Suprapubic skin (tissue), 4 donors: Measurements from ENCODE around the gene SP5. TPM values are rescaled to one million over a fixed set of nuclear protein-coding genes. Genes with fewer than 3 reads are reported as not detected.
"Not testable (repeated sequence)": the region's sequence is repeated elsewhere in the genome, so short reads cannot be mapped to it uniquely, and the experiment has no call there.

Source experiments
- DNase-seq, 2 donors: peaks; one replicate each; pipeline ENCODE4 v3.0.0-alpha.2; 2019; ENCODE audit warnings: low spot score in 2 of 2
- H3K27ac ChIP-seq: fragments of 200-600 bp; sonication (generic); one replicate; pipeline ENCODE4 v1.5.1; 2019
- H3K27me3 ChIP-seq: fragments of 200-600 bp; sonication (generic); one replicate; pipeline ENCODE4 v1.5.1; 2019
- H3K36me3 ChIP-seq: fragments of 200-600 bp; sonication (generic); one replicate; pipeline ENCODE4 v1.5.1; 2019
- H3K4me1 ChIP-seq: fragments of 200-600 bp; sonication (generic); one replicate; pipeline ENCODE4 v1.5.1; 2019
- H3K4me3 ChIP-seq: fragments of 200-600 bp; sonication (generic); one replicate; pipeline ENCODE4 v1.5.1; 2019; ENCODE audit warnings: mild to moderate bottlenecking
- H3K9me3 ChIP-seq: fragments of 200-600 bp; sonication (generic); one replicate; pipeline ENCODE4 v1.5.1; 2019
- CTCF ChIP-seq, 2 donors: fragments of 200-600 bp in 1 of 2; fragments of 450-650 bp in 1 of 2; sonication (generic) in 1 of 2; IDR thresholded peaks; one replicate each; pipeline ENCODE4 v1.5.1; 2016 to 2019; ENCODE audit warnings: antibody characterized with exemption in 2 of 2, mild to moderate bottlenecking in 1 of 2, moderate library complexity in 1 of 2
- EP300 ChIP-seq: sonication (generic); formaldehyde crosslinking; IDR thresholded peaks from one replicate; pipeline ENCODE4 v1.6.1; 2017; ENCODE audit warnings: antibody characterized with exemption
- POLR2A ChIP-seq, 2 donors: fragments of 450-650 bp; IDR thresholded peaks; one replicate each; pipeline ENCODE4 v1.6.1; 2017; ENCODE audit warnings: antibody characterized with exemption in 2 of 2, mild to moderate bottlenecking in 2 of 2, moderate library complexity in 2 of 2
- POLR2AphosphoS5 ChIP-seq, 3 donors: sonication (generic); formaldehyde crosslinking; IDR thresholded peaks; one replicate each; pipeline ENCODE4 v1.6.1; 2017; ENCODE audit warnings: antibody characterized with exemption in 3 of 3
- WGBS: methylation state at CpG from one replicate; pipeline ENCODE4 v1.1.5; 2018; 5-methylcytosine and 5-hydroxymethylcytosine counted together
- total RNA-seq, 4 donors: library from RNA; depleted of rRNA; stranded (reverse); fragments of >200 nt; gene quantifications; one replicate each; pipeline ENCODE4 v1.1.0, GENCODE V29; 2016

SP5 gene
- total RNA-seq, result 1 to 10 TPM in 1 of 4 donors, under 1 TPM in 2, not detected in 1; 0.32 to 1.3 (median 0.89) TPM

DNA sequence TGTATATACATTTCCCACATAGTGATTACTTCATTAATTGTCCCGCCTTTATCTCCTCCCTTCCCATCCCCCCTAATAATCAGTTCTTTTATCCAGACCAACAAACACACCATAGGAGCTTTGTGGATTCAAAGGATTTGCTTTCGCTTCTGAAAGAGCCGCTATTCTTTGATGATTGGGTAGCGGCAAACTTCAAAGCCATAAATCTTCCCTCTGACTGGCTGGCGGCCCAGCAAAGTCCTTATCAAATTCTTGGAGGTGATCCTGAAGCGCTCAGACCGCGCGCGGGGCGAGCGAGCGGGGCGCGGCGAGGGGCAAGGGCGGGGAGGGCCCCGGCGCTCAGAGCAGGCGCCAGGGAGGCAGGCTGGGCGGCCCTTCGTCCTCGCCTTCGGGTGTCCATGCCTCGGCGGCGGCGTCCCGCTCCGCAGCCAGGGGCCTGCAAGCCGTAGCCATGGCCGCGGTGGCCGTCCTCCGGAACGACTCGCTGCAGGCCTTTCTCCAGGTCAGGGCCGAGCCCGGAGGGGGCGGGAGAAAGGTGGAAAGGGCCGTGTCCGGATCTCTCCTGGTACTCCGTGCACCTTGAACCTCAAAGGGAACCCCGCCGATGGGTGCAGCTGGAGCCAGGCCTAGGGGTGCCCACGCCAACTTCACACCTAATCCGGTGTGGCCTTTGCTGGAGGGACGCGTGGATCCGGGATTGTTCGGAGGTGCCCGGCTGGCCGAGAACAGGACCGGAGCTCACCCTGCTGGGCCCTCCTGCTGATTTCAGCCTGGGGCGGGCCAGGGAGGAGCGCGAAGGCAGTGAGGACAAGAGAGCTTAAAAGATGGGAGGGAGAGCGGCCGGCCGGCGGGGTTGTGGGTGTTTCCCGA lies at the start of gene SP5:
SP5 (plus strand) TSS at position 276 of the 870 bp plus-strand sequence; CDS start at position 452, 176 bp downstream.
- Histone ChIP-seq H3K27ac (peak within 1 kb of the TSS; percentile 41), H3K4me1 (peaks cover 60% of the 10 kb centered on the region), H3K4me3 (peak within 1 kb of the TSS; percentile 60), H3K27me3 (peaks cover 94% of the 10 kb centered on the region), H3K36me3 (no peaks in the 10 kb centered on the region), H3K9me3 (no peaks in the 10 kb centered on the region)
- peak; percentile 64 to 85 for DNase-seq
- 3% methylated on average over 31 of the region's 62 CpGs for WGBS
- TF ChIP-seq POLR2A (IDR thresholded peaks at IDR 0.05) (no peak), EP300 (no peak), CTCF (IDR thresholded peaks at IDR 0.05) (no peak)

GRCh38 chr2:170665743-170666142 lies 49.4 kb upstream of the SP5 start:
- Histone ChIP-seq H3K27ac (no peak overlapping the region), H3K4me3 (no peak overlapping the region), H3K27me3 (no peaks in the 10 kb centered on the region), H3K36me3 (no peaks in the 10 kb centered on the region), H3K4me1 (no peaks in the 10 kb centered on the region), H3K9me3 (no peaks in the 10 kb centered on the region)
- WGBS, result 61% methylated on average over 5 of the region's 5 CpGs
- TF ChIP-seq POLR2A (IDR thresholded peaks at IDR 0.05) (no peak), CTCF (IDR thresholded peaks at IDR 0.05) (no peak), EP300 (no peak)
- DNase-seq, result no peak

DNA sequence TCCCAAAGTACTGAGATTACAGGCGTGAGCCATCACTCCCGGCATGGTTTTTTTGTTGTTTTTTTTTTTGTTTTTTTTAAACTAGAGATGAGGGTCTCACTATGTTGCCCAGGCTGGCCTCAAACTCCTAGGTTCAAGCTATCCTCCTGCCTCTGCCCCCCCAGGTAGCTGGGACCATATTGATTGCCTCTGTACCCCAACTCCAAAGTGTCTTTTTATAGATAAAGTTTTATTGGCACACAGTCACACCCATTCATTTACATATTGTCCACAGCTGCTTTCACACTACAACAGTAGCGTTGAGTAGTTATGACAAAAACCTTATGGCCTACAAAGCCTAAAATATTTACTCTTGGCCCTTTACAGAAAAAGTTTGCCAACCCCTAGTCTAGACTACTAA lies 45.2 kb upstream of the SP5 start:
- no peak overlapping the region for H3K27ac ChIP-seq
- no peak overlapping the region for H3K4me3 ChIP-seq
- DNase-seq, result no peak
- no peaks in the 10 kb centered on the region for H3K27me3 ChIP-seq
- no peaks in the 10 kb centered on the region for H3K4me1 ChIP-seq
- WGBS, result 96% methylated on average over 3 of the region's 3 CpGs
- H3K36me3 ChIP-seq, result no peaks in the 10 kb centered on the region
- TF ChIP-seq EP300, result no peak
- TF ChIP-seq POLR2AphosphoS5 (IDR thresholded peaks at IDR 0.05), result no peak
- no peak for TF ChIP-seq POLR2A (IDR thresholded peaks at IDR 0.05)
- no peak for TF ChIP-seq CTCF (IDR thresholded peaks at IDR 0.05)
- H3K9me3 ChIP-seq, result no peaks in the 10 kb centered on the region

GRCh38 chr2:170670651-170671050 lies 44.5 kb upstream of the SP5 start:
- TF ChIP-seq POLR2AphosphoS5 (IDR thresholded peaks at IDR 0.05), result no peak
- TF ChIP-seq EP300, result no peak
- no peak for TF ChIP-seq POLR2A (IDR thresholded peaks at IDR 0.05)
- TF ChIP-seq CTCF (IDR thresholded peaks at IDR 0.05), result no peak
- Histone ChIP-seq H3K9me3 (no peaks in the 10 kb centered on the region), H3K27ac (no peak overlapping the region), H3K4me3 (no peak overlapping the region), H3K4me1 (no peaks in the 10 kb centered on the region), H3K36me3 (no peaks in the 10 kb centered on the region), H3K27me3 (no peaks in the 10 kb centered on the region)
- 96% methylated on average over 2 of the region's 2 CpGs for WGBS
- no peak for DNase-seq

GRCh38 chr2:170671079-170671478 lies 44.1 kb upstream of the SP5 start:
- Histone ChIP-seq H3K36me3 (no peaks in the 10 kb centered on the region), H3K27ac (no peak overlapping the region), H3K4me1 (no peaks in the 10 kb centered on the region), H3K4me3 (no peak overlapping the region), H3K9me3 (no peaks in the 10 kb centered on the region), H3K27me3 (no peaks in the 10 kb centered on the region)
- no peak for DNase-seq
- 87% methylated on average over 9 of the region's 9 CpGs for WGBS
- TF ChIP-seq CTCF (IDR thresholded peaks at IDR 0.05) (no peak), POLR2AphosphoS5 (IDR thresholded peaks at IDR 0.05) (no peak), POLR2A (IDR thresholded peaks at IDR 0.05) (no peak), EP300 (no peak)

GRCh38 chr2:170674282-170674681 lies 40.9 kb upstream of the SP5 start:
- not testable (repeated sequence) for H3K9me3 ChIP-seq, H3K36me3 ChIP-seq, H3K4me3 ChIP-seq, DNase-seq, H3K27ac ChIP-seq, H3K27me3 ChIP-seq, H3K4me1 ChIP-seq
